Endothelial cell of coronary artery (primary cell): ENCODE measurements around the gene IRF7. TPM values are rescaled to one million over a fixed set of nuclear protein-coding genes. Genes with fewer than 3 reads are reported as not detected.

Source experiments
- total RNA-seq: library from RNA; depleted of rRNA; stranded (reverse); fragments of >200 nt; gene quantifications from 2 replicates; pipeline ENCODE4 v1.2.3, GENCODE V29; 2014

Gene IRF7
- total RNA-seq: 10.4 and 11.3 TPM in 2 replicates

GRCh38 chr11:615504-616319 is at the start of gene IRF7:
Gene IRF7, minus strand, starts transcription at chr11:615950. Its CDS starts 586 bp downstream, at chr11:615364.

GRCh38 chr11:636511-637332 is 21.0 kb upstream of the IRF7 start, which contains the start of gene DRD4:
Gene DRD4, plus strand, starts transcription at chr11:637269. Its CDS starts 36 bp downstream, at chr11:637305.

GRCh38 chr11:626475-627307 is 10.9 kb upstream of the IRF7 start, which contains the start of gene SCT:
Gene SCT, minus strand, starts transcription at chr11:627181. Its CDS starts 38 bp downstream, at chr11:627143.

GRCh38 chr11:624705-625635 is 9.2 kb upstream of the IRF7 start, which contains the start of gene CDHR5:
Gene CDHR5, minus strand, starts transcription at chr11:624955. Its CDS starts 53 bp downstream, at chr11:624902.

GRCh38 chr11:575996-576768 is 39.6 kb downstream of the IRF7 start, which contains the start of gene PHRF1:
Gene PHRF1, plus strand, starts transcription at chr11:576470. Its CDS starts 5,043 bp downstream, at chr11:581513.

Other genes with a start within 250 kb of the IRF7 start
- gene B4GALNT4, start 246.5 kb downstream of the IRF7 start, total RNA-seq: 2.5 and 4.6 TPM in 2 replicates
- 0.09 and 1.3 TPM in 2 replicates for gene PKP3, start 221.7 kb downstream of the IRF7 start, total RNA-seq
- gene SIGIRR, start 201.0 kb downstream of the IRF7 start, total RNA-seq: 28.6 and 35.5 TPM in 2 replicates
- 0.09 TPM in 2 replicates for gene ANO9, start 173.9 kb downstream of the IRF7 start, total RNA-seq
- 33.9 and 34.7 TPM in 2 replicates for gene PTDSS2, start 165.7 kb downstream of the IRF7 start, total RNA-seq
- 203 and 307 TPM in 2 replicates for gene RNH1, start 108.7 kb downstream of the IRF7 start, total RNA-seq
- 77.6 and 97.3 TPM in 2 replicates for gene HRAS, start 80.4 kb downstream of the IRF7 start, total RNA-seq
- gene LRRC56, start 78.4 kb downstream of the IRF7 start, total RNA-seq: 0.27 and 0.47 TPM in 2 replicates
- 0.36 and 1.1 TPM in 2 replicates for gene LMNTD2, start 55.2 kb downstream of the IRF7 start, total RNA-seq
- gene RASSF7, start 55.0 kb downstream of the IRF7 start, total RNA-seq: 10.4 and 14.9 TPM in 2 replicates
- 25.6 and 33.3 TPM in 2 replicates for gene PHRF1, start 39.5 kb downstream of the IRF7 start, total RNA-seq
- not detected in 2 replicates for gene CDHR5, start 9.0 kb upstream of the IRF7 start, total RNA-seq
- gene SCT, start 11.2 kb upstream of the IRF7 start, total RNA-seq: not detected in 2 replicates
- gene DRD4, start 21.3 kb upstream of the IRF7 start, total RNA-seq: not detected in 2 replicates
- gene DEAF1, start 79.3 kb upstream of the IRF7 start, total RNA-seq: 39.4 and 44.8 TPM in 2 replicates
- gene TMEM80, start 79.9 kb upstream of the IRF7 start, total RNA-seq: 5.5 and 6.2 TPM in 2 replicates
- gene EPS8L2, start 90.3 kb upstream of the IRF7 start, total RNA-seq: 2.7 and 3.9 TPM in 2 replicates
- 207 and 250 TPM in 2 replicates for gene TALDO1, start 131.5 kb upstream of the IRF7 start, total RNA-seq
- gene GATD1, start 161.5 kb upstream of the IRF7 start, total RNA-seq: 22.7 and 25.9 TPM in 2 replicates
- gene CEND1, start 174.1 kb upstream of the IRF7 start, total RNA-seq: under 0.01 and 0.18 TPM in 2 replicates
- gene SLC25A22, start 182.3 kb upstream of the IRF7 start, total RNA-seq: 6.8 and 7.6 TPM in 2 replicates
- 7.0 and 9.0 TPM in 2 replicates for gene PIDD1, start 189.3 kb upstream of the IRF7 start, total RNA-seq
- 353 and 358 TPM in 2 replicates for gene RPLP2, start 194.0 kb upstream of the IRF7 start, total RNA-seq
- 15.0 and 23.4 TPM in 2 replicates for gene PNPLA2, start 203.0 kb upstream of the IRF7 start, total RNA-seq
- 2.7 and 4.8 TPM in 2 replicates for gene CRACR2B, start 212.0 kb upstream of the IRF7 start, total RNA-seq
- 545 and 757 TPM in 2 replicates for gene CD151, start 217.0 kb upstream of the IRF7 start, total RNA-seq
- 159 and 286 TPM in 2 replicates for gene POLR2L, start 226.6 kb upstream of the IRF7 start, total RNA-seq
- 63.9 and 81.4 TPM in 2 replicates for gene TSPAN4, start 226.9 kb upstream of the IRF7 start, total RNA-seq